ENCODE data around the gene ZNF33B.

The ZNF33B gene

GRCh38 chr10:42593284-42593683 is 45.1 kb downstream of the ZNF33B start:
- Histone ChIP-seq H3K9ac (ENCODE audit: low read depth, low read length) (no peak overlapping the region), H3K27ac (ENCODE audit: low read length) (no peak overlapping the region), H2AFZ (ENCODE audit: low read depth, low read length) (no peak overlapping the region), H3K4me3 (ENCODE audit: low read depth in 1 of 2, low read length in 2 of 2) (no peak overlapping the region), H3K79me2 (ENCODE audit: insufficient read depth, low read length) (no peaks in the 10 kb centered on the region), H3K9me3 (ENCODE audit: insufficient read depth, low read length, severe bottlenecking) (peaks cover 28% of the 10 kb centered on the region), H3K4me1 (ENCODE audit: insufficient read depth, low read length) (no peaks in the 10 kb centered on the region), H3K36me3 (ENCODE audit: insufficient read depth, low read length) (peaks cover 60% of the 10 kb centered on the region), H4K20me1 (ENCODE audit: insufficient read depth, low read length) (no peaks in the 10 kb centered on the region), H3K27me3 (ENCODE audit: insufficient read depth, low read length, poor library complexity) (no peaks in the 10 kb centered on the region), H3K4me2 (ENCODE audit: insufficient read depth, low read length) (no peak overlapping the region)
- no peak for ATAC-seq (ENCODE audit: insufficient read depth, low read depth)
- no peak for DNase-seq
- TF ChIP-seq, protein P1, sequence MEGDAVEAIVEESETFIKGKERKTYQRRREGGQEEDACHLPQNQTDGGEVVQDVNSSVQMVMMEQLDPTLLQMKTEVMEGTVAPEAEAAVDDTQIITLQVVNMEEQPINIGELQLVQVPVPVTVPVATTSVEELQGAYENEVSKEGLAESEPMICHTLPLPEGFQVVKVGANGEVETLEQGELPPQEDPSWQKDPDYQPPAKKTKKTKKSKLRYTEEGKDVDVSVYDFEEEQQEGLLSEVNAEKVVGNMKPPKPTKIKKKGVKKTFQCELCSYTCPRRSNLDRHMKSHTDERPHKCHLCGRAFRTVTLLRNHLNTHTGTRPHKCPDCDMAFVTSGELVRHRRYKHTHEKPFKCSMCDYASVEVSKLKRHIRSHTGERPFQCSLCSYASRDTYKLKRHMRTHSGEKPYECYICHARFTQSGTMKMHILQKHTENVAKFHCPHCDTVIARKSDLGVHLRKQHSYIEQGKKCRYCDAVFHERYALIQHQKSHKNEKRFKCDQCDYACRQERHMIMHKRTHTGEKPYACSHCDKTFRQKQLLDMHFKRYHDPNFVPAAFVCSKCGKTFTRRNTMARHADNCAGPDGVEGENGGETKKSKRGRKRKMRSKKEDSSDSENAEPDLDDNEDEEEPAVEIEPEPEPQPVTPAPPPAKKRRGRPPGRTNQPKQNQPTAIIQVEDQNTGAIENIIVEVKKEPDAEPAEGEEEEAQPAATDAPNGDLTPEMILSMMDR (IDR thresholded peaks at IDR 0.05; ENCODE audit: borderline replicate concordance, extremely low read depth, low read length, poor library complexity, severe bottlenecking) = no peak
- TF ChIP-seq EZH2 (IDR thresholded peaks at IDR 0.05; ENCODE audit: borderline replicate concordance, low read depth, low read length, severe bottlenecking) = no peak

- Histone ChIP-seq H3K27me3 (ENCODE audit: insufficient read depth, low read length, poor library complexity) (no peaks in the 10 kb centered on the region), H3K9ac (ENCODE audit: low read depth, low read length) (no peak overlapping the region), H3K36me3 (ENCODE audit: insufficient read depth, low read length) (peaks cover 16% of the 10 kb centered on the region; the same call in 1 of the 2 replicates), H3K9me3 (ENCODE audit: insufficient read depth, low read length, severe bottlenecking) (no peaks in the 10 kb centered on the region), H3K4me1 (ENCODE audit: insufficient read depth, low read length) (no peaks in the 10 kb centered on the region), H2AFZ (ENCODE audit: low read depth, low read length) (no peak overlapping the region), H3K27ac (ENCODE audit: low read length) (no peak overlapping the region), H3K79me2 (ENCODE audit: insufficient read depth, low read length) (no peaks in the 10 kb centered on the region), H4K20me1 (ENCODE audit: insufficient read depth, low read length) (no peaks in the 10 kb centered on the region), H3K4me3 (ENCODE audit: low read depth in 1 of 2, low read length in 2 of 2) (no peak overlapping the region), H3K4me2 (ENCODE audit: insufficient read depth, low read length) (no peak overlapping the region)
- ATAC-seq (ENCODE audit: insufficient read depth, low read depth) (no peak), DNase-seq (no peak)
- TF ChIP-seq, protein P1 (IDR thresholded peaks at IDR 0.05; ENCODE audit: borderline replicate concordance, extremely low read depth, low read length, poor library complexity, severe bottlenecking) = no peak
- no peak for TF ChIP-seq EZH2 (IDR thresholded peaks at IDR 0.05; ENCODE audit: borderline replicate concordance, low read depth, low read length, severe bottlenecking)
Measured at GRCh38 chr10:42583828-42584227, 54.5 kb downstream of the ZNF33B start.

DNA sequence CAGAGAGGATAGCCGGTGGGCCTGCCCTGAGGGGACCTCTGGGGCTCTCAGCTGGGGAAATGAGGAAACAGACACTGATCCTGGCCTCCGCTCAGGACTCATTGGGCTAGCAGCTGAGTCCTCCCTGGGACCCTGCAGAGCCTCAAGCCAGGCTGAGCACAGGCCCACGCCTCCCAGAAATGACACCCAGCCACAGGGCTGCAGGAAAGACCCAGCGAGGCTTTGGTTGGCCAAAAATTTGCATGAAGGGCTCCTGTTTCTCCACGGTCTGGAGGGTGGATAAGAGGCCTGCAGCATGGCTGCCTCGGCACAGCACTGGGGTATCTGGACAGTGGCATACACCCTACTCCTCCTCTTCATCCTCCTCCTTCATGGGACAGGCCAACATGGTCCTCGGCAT is 60.4 kb downstream of the ZNF33B start:
- Histone ChIP-seq H3K27me3 (ENCODE audit: insufficient read depth, low read length, poor library complexity) (no peaks in the 10 kb centered on the region), H2AFZ (ENCODE audit: low read depth, low read length) (no peak overlapping the region), H3K79me2 (ENCODE audit: insufficient read depth, low read length) (no peaks in the 10 kb centered on the region), H3K9ac (ENCODE audit: low read depth, low read length) (no peak overlapping the region), H3K4me1 (ENCODE audit: insufficient read depth, low read length) (no peaks in the 10 kb centered on the region), H3K4me3 (ENCODE audit: low read depth in 1 of 2, low read length in 2 of 2) (no peak overlapping the region), H3K36me3 (ENCODE audit: insufficient read depth, low read length) (no peaks in the 10 kb centered on the region), H4K20me1 (ENCODE audit: insufficient read depth, low read length) (no peaks in the 10 kb centered on the region), H3K9me3 (ENCODE audit: insufficient read depth, low read length, severe bottlenecking) (no peaks in the 10 kb centered on the region), H3K27ac (ENCODE audit: low read length) (no peak overlapping the region), H3K4me2 (ENCODE audit: insufficient read depth, low read length) (no peak overlapping the region)
- DNase-seq (no peak), ATAC-seq (ENCODE audit: insufficient read depth, low read depth) (no peak)
- TF ChIP-seq EZH2 (IDR thresholded peaks at IDR 0.05; ENCODE audit: borderline replicate concordance, low read depth, low read length, severe bottlenecking) = no peak
- TF ChIP-seq, protein P1 (IDR thresholded peaks at IDR 0.05; ENCODE audit: borderline replicate concordance, extremely low read depth, low read length, poor library complexity, severe bottlenecking) = no peak

- H3K4me3 ChIP-seq (ENCODE audit: low read depth in 1 of 2, low read length in 2 of 2) = no peak overlapping the region
- H3K9ac ChIP-seq (ENCODE audit: low read depth, low read length) = no peak overlapping the region
- H3K27ac ChIP-seq (ENCODE audit: low read length) = no peak overlapping the region
- ATAC-seq (ENCODE audit: insufficient read depth, low read depth) (no peak), DNase-seq (no peak)
- no peaks in the 10 kb centered on the region for H4K20me1 ChIP-seq (ENCODE audit: insufficient read depth, low read length)
- H3K27me3 ChIP-seq (ENCODE audit: insufficient read depth, low read length, poor library complexity) = no peaks in the 10 kb centered on the region
- H2AFZ ChIP-seq (ENCODE audit: low read depth, low read length) = no peak overlapping the region
- no peaks in the 10 kb centered on the region for H3K9me3 ChIP-seq (ENCODE audit: insufficient read depth, low read length, severe bottlenecking)
- H3K4me1 ChIP-seq (ENCODE audit: insufficient read depth, low read length) = no peaks in the 10 kb centered on the region
- H3K79me2 ChIP-seq (ENCODE audit: insufficient read depth, low read length) = no peaks in the 10 kb centered on the region
- no peaks in the 10 kb centered on the region for H3K36me3 ChIP-seq (ENCODE audit: insufficient read depth, low read length)
- H3K4me2 ChIP-seq (ENCODE audit: insufficient read depth, low read length) = no peak overlapping the region
- TF ChIP-seq EZH2 (IDR thresholded peaks at IDR 0.05; ENCODE audit: borderline replicate concordance, low read depth, low read length, severe bottlenecking) = no peak
- TF ChIP-seq, protein P1 (IDR thresholded peaks at IDR 0.05; ENCODE audit: borderline replicate concordance, extremely low read depth, low read length, poor library complexity, severe bottlenecking) = no peak
Measured at GRCh38 chr10:42576338-42576737, 62.0 kb downstream of the ZNF33B start.

Data from DND-41 (cell line).